ENCODE results near the gene PTGIR.

Gene PTGIR

DNA sequence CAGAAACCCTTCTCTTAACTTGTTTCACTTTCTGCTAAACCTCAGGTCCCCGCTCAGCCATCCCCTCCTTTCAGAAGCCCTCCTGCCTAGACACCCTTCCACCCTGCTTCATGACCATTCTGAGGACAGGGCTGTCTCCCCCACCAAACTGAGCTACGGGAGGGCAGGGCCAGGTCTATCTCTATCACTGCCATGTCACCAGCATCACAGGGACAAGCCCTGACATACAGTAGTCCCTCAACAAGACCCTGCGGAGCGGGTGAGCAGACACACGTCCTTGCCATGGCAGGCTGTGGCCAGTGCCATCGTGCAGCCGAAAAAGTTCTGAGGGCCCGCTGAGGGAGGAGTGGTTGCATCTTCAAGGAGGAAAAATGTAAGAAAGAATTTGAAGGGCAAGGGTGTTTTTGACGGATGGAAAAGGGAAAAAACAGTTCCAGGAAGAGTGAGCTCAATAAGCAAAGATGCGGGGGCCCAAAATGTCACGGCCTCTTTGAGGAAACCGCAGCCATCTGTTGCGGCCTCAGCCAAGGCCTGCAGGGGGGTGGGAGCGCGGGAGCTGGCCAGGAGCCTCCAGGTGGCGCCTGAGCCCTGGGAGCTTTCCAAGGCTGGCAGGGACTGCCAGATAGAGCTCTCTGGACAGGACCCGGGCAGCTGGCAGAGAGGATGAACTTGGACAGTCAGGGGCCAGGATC is 8.1 kb downstream of the PTGIR start:
- DNase-seq (ENCODE audit: low read depth in 2 of 2, low spot score in 1 of 2): no peak

DNA sequence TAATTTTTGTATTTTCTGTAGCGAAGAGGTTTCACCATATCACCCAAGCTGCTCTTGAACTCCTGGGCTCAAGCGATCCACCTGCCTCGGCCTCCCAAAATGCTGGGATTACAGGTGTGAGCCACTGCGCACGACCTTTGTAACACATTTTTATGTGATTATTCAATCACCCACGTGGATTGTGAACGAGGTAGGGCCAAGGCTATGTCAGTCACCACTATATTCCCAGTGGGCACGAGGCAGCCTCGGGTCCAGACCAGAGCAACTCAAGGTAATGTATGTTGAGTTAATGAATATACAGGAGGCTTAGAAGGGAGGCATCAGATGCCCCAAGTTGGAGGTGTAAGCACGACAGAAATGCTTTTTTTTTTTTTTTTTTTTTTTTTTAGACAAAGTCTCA is 8.9 kb downstream of the PTGIR start:
- no peak for DNase-seq (ENCODE audit: low read depth in 2 of 2, low spot score in 1 of 2)

DNA sequence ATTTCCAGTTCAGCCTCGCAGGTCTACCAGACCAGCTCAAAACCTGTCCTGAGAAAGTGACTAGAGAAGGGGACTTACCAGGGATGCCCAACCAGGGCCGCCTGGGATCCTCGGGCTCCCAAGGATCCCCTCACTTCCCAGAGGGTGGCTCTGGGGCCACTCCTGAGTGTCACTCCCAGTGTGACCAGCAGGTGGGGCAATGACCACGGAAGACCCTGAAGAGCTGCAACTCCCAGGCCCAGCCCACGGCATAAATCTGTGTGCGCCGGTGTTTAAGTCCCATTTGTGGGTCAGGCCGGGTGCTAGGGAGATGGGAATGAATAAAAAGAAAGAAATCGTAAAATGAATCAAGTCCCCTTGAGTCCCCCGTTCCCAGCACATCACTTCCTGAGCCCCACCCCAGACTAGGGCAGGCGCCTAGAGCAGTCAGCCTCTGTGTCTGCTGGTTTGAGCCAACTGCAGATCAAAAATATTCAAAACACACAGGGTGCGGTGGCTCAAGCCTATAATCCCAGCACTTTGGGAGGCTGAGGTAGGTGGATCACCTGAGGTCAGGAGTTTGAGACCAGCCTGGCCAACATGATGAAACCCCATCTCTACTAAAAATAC is 10.7 kb downstream of the PTGIR start:
- DNase-seq (ENCODE audit: low read depth in 2 of 2, low spot score in 1 of 2): peak; percentile 57 to 76

DNA sequence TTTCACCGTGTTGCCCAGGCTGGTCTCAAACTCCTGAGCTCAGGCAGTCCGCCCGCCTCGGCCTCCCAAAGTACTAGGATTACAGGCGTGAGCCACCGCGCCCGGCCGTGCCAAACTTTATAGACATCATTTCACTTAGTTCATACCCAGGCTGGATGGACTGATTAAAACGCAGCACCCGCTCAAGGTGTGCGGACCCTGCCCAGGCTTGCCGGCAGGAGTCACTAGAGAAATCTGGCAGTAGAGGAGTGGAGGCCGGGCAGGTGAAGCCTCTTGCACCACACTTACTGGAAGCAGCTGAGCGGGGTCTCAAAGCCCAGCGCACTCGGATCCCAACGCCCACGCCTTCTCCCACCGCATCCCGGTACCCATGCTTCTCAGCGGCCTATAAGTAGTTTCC is 11.4 kb downstream of the PTGIR start:
- no peak for DNase-seq (ENCODE audit: low read depth in 2 of 2, low spot score in 1 of 2)

DNA sequence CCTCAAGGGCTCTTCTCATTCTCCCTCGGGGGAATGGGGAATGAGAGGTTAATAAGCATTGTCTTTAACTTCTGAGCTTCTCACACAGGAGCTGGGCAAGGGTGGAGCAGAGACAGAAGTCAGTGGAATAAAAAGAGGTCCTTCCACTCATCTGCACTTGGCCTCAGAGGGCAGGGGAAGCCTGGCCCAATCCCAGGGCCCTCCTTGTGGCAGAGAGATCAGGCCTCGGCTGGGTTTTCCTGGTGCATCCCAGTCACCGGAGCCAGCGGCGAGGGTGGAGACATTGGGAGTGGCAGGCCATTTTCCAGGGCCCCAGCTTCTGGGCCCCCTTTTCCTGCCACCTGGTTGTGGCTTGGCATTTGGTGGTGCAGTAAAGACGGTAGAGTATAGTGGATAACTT is 13.1 kb downstream of the PTGIR start:
- no peak for DNase-seq (ENCODE audit: low read depth in 2 of 2, low spot score in 1 of 2)

DNA sequence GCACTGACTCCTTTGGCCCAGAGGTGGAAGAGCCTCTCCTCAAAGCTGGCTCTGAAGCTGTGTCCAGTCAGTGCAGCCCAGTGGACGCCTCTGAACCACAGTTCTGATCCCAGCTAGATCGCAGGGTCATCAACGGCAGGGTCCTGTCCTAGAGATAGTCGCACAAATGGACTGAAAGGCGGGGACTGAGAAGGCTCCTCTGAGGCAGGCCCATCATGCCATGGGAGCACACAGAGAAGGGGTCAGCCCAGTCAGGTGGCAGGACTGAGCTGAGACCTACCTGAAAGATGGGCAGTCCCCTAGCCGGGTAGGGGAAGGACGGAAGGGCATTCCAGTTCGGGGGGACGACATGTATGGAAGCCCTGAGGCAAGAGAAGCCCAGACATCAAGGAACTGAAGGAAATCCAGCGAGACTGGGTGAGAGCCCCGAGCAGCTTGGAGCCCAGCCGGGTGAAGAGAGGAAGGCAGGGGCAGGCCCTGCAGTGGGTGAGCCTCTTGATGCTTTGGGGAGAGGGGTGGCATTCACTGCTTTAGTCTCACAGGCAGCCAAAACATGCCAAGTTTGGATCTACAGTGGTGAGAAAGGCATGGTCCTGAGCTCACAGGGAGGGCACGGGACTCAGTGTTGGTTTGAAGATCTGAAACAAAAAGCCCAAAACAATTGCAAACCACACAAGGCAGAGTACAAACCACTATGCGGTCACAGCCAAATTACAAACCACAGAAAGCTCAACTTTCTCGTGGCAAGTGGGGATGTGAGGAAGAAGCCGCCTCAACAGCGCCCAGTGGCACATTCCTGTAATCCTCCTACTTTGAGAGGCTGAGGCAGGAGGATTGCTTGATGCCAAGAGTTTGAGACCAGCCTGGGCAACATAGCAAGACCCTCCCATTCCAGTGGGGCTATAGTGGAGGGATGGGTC is 13.8 kb downstream of the PTGIR start:
- no peak for DNase-seq (ENCODE audit: low read depth in 2 of 2, low spot score in 1 of 2)

DNA sequence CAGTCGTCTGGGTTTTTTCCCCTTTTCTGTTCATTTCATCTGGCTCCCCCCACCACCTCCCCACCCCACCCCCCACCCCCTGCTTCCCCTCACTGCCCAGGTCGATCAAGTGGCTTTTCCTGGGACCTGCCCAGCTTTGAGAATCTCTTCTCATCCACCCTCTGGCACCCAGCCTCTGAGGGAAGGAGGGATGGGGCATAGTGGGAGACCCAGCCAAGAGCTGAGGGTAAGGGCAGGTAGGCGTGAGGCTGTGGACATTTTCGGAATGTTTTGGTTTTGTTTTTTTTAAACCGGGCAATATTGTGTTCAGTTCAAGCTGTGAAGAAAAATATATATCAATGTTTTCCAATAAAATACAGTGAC is 14.5 kb downstream of the PTGIR start:
- no peak for DNase-seq (ENCODE audit: low read depth in 2 of 2, low spot score in 1 of 2)

DNA sequence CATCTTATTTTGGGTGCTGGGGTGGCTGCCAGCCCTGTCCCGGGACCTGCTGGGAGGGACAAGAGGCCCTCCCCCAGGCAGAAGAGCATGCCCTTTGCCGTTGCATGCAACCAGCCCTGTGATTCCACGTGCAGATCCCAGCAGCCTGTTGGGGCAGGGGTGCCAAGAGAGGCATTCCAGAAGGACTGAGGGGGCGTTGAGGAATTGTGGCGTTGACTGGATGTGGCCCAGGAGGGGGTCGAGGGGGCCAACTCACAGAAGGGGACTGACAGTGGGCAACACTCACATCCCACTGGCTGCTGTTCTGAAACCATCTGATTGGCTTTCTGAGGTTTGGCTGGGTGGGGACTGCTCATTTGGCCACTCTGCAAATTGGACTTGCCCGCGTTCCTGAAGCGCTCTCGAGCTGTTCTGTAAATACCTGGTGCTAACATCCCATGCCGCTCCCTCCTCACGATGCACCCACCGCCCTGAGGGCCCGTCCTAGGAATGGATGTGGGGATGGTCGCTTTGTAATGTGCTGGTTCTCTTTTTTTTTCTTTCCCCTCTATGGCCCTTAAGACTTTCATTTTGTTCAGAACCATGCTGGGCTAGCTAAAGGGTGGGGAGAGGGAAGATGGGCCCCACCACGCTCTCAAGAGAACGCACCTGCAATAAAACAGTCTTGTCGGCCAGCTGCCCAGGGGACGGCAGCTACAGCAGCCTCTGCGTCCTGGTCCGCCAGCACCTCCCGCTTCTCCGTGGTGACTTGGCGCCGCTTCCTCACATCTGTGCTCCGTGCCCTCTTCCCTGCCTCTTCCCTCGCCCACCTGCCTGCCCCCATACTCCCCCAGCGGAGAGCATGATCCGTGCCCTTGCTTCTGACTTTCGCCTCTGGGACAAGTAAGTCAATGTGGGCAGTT is 15.1 kb downstream of the PTGIR start:
- no peak for DNase-seq (ENCODE audit: low read depth in 2 of 2, low spot score in 1 of 2)

DNA sequence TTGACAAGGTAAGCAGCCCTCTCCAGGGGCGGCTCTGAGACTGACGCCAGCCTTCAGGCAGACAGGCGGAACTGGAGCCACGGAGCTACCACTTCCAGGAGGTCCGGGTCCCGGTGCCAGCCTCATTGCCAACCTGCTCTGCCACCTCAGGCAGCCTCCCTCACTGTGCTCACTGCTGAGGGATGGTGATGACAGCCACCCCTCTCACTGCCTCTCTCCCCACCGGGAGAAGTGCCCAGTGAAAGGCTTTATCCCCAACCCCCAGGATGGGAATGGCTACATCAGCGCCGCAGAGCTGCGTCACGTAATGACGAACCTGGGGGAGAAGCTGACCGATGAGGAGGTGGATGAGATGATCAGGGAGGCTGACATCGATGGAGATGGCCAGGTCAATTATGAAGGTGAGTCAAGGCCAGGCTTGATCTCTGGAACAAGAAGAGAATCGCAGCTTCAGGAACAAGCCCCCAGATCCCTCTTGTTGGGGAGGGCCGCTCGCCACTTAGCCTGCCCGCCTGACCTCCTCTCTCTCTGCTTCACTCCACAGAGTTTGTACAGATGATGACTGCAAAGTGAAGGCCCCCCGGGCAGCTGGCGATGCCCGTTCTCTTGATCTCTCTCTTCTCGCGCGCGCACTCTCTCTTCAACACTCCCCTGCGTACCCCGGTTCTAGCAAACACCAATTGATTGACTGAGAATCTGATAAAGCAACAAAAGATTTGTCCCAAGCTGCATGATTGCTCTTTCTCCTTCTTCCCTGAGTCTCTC is 16.1 kb downstream of the PTGIR start:
- DNase-seq (ENCODE audit: low read depth in 2 of 2, low spot score in 1 of 2): no peak

DNA sequence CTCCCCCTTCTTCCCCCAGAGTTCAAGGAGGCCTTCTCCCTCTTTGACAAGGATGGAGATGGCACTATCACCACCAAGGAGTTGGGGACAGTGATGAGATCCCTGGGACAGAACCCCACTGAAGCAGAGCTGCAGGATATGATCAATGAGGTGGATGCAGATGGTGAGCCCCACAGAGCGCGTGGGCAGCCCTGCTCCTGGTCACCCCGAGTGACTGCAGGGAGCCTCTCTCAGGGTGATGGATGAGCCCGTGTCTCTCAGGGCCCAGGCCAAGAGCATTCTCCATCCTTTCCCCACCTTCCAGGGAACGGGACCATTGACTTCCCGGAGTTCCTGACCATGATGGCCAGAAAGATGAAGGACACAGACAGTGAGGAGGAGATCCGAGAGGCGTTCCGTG is 16.7 kb downstream of the PTGIR start:
- DNase-seq (ENCODE audit: low read depth in 2 of 2, low spot score in 1 of 2): no peak

DNA sequence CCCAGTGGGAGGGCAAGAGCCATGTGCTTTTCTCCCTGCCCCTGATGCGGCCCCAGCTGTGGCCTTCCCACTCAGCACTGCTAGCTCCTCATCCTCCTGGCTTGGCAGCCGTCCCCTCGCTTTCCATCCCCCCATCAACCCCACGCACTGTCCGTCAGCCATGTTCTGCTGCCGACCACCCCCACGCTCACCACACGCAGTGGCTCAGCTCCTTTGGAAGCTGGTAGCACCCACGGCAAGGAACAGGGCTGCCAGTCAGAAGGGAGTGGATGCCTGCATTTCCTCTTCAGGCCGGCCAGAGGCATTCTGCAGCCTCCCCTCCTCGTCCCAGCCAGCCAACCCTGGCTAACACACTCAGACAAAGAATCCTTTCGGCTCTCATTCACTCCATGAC is 17.4 kb downstream of the PTGIR start:
- no peak for DNase-seq (ENCODE audit: low read depth in 2 of 2, low spot score in 1 of 2)

GRCh38 chr19:46606681-46607447 is 18.0 kb downstream of the PTGIR start:
- no peak for DNase-seq (ENCODE audit: low read depth in 2 of 2, low spot score in 1 of 2)

DNA sequence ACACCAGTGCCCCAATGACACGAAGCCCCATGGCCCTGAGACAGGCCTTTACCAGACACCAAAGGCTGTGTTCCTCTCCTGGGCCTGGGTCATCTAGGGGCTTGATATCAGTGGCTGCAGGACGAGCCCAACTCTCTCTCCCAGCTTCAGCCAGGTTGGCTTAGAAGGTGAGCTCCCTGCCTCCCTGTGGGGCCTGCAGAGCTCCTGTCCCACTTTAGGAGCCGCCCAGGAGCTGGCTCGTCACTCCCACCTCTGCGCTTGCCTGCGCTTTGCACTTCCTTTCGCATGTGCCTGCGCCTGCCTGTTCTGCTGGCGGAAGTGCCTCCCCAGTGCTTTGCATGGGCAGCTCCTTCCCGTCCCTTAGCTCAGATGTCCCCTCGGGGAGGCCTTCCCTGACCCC is 18.9 kb downstream of the PTGIR start:
- no peak for DNase-seq (ENCODE audit: low read depth in 2 of 2, low spot score in 1 of 2)

DNA sequence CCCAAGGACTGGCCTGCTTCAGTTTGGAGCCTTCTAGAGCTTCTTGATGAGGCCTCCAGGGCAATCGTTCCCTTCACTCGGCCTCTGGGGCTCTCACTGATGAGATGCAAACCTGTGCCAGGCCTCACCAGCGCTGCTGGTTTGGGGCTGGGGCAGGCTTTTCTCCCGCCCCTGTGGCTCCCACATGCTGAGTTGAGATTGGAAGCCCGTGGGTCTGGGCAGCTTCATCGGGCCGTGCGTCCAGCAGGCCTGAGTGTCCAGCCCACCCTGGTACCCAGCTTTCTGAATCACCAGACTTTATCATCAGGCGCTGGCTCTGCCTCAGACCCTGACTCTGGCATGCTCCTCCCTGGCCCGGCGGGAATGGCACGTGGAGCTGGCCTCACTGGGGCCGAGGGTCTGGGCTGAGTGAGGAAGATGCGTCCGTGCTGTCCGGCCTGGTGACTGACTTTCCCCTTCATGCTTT is 19.5 kb downstream of the PTGIR start:
- no peak for DNase-seq (ENCODE audit: low read depth in 2 of 2, low spot score in 1 of 2)

- no peak for DNase-seq (ENCODE audit: low read depth in 2 of 2, low spot score in 1 of 2)
Measured at GRCh38 chr19:46604781-46605355, 20.0 kb downstream of the PTGIR start.

GRCh38 chr19:46603752-46604231 is 21.1 kb downstream of the PTGIR start:
- DNase-seq (ENCODE audit: low read depth in 2 of 2, low spot score in 1 of 2): no peak

DNA sequence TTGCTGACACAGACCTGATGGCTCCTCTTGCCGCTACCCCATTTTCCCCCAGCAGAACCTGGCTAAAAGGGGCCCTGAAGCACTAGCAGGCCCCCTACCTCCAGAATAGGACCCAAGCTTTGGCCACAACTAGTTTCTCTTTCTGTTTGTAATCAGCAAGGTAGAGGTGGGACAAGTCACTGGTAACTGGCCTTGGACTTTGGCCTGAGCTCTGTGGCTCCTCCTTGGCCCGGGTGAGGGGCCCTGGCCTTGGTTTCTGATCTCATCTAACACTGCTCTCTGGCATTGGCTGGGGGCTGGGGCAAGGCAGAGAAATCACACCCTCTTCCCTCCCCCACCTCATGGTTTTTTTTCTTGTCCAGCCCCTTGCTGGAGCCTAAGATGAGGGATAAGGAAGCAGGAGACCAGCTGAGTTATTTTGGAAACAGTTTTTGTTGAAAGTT is 21.7 kb downstream of the PTGIR start:
- DNase-seq (ENCODE audit: low read depth in 2 of 2, low spot score in 1 of 2): no peak

DNA sequence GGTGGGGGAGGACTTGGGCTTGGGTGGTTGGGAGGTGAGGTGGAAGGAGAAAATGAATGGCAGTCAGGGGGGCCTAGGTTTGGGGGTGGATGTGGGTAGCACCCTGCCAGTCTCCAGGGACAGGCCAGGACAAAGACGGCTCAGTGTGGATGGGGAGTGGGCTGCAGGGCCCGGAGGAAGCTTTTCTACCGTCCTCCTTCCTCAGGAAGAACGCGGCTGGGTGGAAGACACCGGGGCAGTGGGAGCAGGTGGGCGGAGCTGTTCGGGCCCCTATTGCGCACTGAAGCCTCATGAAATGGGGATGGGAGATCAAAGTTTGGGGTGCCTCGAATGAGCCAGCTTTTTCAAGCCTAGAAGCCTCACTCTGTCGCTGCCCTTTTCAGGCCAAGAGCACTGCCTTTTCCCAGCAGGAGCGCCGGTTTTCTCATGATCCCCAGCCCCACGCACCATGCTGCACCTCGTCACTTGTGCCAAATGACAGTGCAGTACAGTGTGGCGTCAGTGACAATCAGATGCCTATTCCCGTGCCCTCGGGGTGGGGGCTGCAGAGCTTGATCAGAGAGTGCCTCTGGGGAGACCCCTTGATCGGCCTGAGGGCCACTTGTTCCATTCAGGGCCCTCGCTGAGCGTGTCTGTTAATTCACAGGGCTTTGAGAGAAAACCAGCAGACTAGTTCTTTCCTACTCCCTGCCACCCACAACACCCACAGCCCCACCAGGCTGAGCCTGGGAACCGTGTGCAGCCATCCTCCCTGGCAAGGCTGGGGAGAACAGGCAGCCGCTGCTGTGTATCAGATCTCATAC is 22.3 kb downstream of the PTGIR start:
- DNase-seq (ENCODE audit: low read depth in 2 of 2, low spot score in 1 of 2): peak in 1 of 2 donors; percentile 48
